Measurements from ENCODE around the gene DCANP1. TPM values are rescaled to one million over a fixed set of nuclear protein-coding genes. Genes with fewer than 3 reads are reported as not detected.

Gene DCANP1
- total and polyA plus RNA-seq, 2 of the 13 experiments (the other 11 are each of a cell fraction or from before 2014, with no cell fraction given): not detected

DNA sequence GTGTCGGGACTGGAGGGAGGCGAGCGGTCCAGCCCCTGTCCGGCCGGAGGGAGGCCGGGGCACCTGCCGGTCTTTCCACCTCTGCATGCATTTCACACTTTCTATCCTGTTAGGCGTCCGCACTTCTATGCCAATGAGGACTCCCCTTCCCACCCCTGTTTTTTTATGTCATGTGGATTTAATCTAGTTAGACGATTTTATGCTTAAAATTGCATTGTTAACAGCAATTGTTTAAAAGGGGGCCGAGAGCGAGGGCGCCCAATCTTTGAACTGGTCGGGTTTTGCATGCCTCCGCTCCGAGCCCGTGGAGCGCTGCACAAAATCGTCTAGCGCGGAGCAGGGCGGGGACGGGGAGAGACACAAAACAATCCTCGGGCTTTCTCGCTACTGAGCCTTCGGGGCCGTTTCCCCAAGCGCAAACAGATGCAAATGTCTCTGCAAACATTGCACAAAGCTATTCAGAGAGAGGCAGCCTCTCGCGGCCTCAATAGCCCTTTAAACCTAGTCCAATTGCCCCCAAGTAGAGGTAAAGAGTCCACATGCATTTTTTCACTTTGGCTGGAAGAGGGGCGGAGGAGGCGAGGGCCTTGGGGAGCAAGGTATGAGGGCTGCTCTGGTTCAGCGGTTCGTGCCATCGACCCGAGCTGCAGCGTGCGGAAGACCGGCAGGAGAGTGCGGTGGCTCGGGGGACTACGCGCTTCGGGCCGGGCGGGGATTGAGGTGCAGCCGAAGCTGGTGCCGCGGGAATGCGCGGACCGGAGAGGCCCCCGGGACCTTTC is 42.5 kb upstream of the DCANP1 start (continued):
- TF ChIP-seq, protein P1, sequence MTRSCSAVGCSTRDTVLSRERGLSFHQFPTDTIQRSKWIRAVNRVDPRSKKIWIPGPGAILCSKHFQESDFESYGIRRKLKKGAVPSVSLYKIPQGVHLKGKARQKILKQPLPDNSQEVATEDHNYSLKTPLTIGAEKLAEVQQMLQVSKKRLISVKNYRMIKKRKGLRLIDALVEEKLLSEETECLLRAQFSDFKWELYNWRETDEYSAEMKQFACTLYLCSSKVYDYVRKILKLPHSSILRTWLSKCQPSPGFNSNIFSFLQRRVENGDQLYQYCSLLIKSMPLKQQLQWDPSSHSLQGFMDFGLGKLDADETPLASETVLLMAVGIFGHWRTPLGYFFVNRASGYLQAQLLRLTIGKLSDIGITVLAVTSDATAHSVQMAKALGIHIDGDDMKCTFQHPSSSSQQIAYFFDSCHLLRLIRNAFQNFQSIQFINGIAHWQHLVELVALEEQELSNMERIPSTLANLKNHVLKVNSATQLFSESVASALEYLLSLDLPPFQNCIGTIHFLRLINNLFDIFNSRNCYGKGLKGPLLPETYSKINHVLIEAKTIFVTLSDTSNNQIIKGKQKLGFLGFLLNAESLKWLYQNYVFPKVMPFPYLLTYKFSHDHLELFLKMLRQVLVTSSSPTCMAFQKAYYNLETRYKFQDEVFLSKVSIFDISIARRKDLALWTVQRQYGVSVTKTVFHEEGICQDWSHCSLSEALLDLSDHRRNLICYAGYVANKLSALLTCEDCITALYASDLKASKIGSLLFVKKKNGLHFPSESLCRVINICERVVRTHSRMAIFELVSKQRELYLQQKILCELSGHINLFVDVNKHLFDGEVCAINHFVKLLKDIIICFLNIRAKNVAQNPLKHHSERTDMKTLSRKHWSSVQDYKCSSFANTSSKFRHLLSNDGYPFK (CRISPR knock-in tag; IDR thresholded peaks at IDR 0.05; ENCODE audit: borderline replicate concordance): no peak
- TF ChIP-seq ZNF557 (CRISPR knock-in tag; IDR thresholded peaks at IDR 0.05) (no peak), SRF (IDR thresholded peaks at IDR 0.05; ENCODE audit: low read depth, low read length) (no peak), RORA (CRISPR knock-in tag; IDR thresholded peaks at IDR 0.05) (no peak), FOXA3 (CRISPR knock-in tag; IDR thresholded peaks at IDR 0.05) (peak; percentile 57), ZNF331 (CRISPR knock-in tag; IDR thresholded peaks at IDR 0.05) (no peak; the same call in 1 of the 2 replicates), SAP130 (CRISPR knock-in tag; IDR thresholded peaks at IDR 0.05; ENCODE audit: low read depth) (no peak), CHD2 (IDR thresholded peaks at IDR 0.05; ENCODE audit: low read depth, low read length) (no peak), ZNF766 (CRISPR knock-in tag; IDR thresholded peaks at IDR 0.05; ENCODE audit: borderline replicate concordance) (no peak), MIER2 (CRISPR knock-in tag; IDR thresholded peaks at IDR 0.05) (no peak), POLR2AphosphoS5 (IDR thresholded peaks at IDR 0.05; ENCODE audit: low read depth, low read length) (no peak), ZNF644 (CRISPR knock-in tag; IDR thresholded peaks at IDR 0.05; ENCODE audit: low read depth) (no peak), ZBTB8A (CRISPR knock-in tag; IDR thresholded peaks at IDR 0.05; ENCODE audit: borderline replicate concordance, low read depth) (no peak), SMC3 (IDR thresholded peaks at IDR 0.05; ENCODE audit: low read length) (no peak)
- TF ChIP-seq, protein P2, sequence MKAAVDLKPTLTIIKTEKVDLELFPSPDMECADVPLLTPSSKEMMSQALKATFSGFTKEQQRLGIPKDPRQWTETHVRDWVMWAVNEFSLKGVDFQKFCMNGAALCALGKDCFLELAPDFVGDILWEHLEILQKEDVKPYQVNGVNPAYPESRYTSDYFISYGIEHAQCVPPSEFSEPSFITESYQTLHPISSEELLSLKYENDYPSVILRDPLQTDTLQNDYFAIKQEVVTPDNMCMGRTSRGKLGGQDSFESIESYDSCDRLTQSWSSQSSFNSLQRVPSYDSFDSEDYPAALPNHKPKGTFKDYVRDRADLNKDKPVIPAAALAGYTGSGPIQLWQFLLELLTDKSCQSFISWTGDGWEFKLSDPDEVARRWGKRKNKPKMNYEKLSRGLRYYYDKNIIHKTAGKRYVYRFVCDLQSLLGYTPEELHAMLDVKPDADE (CRISPR knock-in tag; IDR thresholded peaks at IDR 0.05): no peak
- TF ChIP-seq, protein P3, sequence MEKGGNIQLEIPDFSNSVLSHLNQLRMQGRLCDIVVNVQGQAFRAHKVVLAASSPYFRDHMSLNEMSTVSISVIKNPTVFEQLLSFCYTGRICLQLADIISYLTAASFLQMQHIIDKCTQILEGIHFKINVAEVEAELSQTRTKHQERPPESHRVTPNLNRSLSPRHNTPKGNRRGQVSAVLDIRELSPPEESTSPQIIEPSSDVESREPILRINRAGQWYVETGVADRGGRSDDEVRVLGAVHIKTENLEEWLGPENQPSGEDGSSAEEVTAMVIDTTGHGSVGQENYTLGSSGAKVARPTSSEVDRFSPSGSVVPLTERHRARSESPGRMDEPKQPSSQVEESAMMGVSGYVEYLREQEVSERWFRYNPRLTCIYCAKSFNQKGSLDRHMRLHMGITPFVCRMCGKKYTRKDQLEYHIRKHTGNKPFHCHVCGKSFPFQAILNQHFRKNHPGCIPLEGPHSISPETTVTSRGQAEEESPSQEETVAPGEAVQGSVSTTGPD (CRISPR knock-in tag; IDR thresholded peaks at IDR 0.05): no peak
- TF ChIP-seq, protein P4, sequence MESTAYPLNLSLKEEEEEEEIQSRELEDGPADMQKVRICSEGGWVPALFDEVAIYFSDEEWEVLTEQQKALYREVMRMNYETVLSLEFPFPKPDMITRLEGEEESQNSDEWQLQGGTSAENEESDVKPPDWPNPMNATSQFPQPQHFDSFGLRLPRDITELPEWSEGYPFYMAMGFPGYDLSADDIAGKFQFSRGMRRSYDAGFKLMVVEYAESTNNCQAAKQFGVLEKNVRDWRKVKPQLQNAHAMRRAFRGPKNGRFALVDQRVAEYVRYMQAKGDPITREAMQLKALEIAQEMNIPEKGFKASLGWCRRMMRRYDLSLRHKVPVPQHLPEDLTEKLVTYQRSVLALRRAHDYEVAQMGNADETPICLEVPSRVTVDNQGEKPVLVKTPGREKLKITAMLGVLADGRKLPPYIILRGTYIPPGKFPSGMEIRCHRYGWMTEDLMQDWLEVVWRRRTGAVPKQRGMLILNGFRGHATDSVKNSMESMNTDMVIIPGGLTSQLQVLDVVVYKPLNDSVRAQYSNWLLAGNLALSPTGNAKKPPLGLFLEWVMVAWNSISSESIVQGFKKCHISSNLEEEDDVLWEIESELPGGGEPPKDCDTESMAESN (CRISPR knock-in tag; conservative IDR thresholded peaks at IDR 0.05): peak; percentile 77; the same call in 1 of the 2 replicates
- TF ChIP-seq, protein P5, sequence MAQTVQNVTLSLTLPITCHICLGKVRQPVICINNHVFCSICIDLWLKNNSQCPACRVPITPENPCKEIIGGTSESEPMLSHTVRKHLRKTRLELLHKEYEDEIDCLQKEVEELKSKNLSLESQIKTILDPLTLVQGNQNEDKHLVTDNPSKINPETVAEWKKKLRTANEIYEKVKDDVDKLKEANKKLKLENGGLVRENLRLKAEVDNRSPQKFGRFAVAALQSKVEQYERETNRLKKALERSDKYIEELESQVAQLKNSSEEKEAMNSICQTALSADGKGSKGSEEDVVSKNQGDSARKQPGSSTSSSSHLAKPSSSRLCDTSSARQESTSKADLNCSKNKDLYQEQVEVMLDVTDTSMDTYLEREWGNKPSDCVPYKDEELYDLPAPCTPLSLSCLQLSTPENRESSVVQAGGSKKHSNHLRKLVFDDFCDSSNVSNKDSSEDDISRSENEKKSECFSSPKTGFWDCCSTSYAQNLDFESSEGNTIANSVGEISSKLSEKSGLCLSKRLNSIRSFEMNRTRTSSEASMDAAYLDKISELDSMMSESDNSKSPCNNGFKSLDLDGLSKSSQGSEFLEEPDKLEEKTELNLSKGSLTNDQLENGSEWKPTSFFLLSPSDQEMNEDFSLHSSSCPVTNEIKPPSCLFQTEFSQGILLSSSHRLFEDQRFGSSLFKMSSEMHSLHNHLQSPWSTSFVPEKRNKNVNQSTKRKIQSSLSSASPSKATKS (CRISPR knock-in tag; IDR thresholded peaks at IDR 0.05): no peak
- TF ChIP-seq, protein P6, sequence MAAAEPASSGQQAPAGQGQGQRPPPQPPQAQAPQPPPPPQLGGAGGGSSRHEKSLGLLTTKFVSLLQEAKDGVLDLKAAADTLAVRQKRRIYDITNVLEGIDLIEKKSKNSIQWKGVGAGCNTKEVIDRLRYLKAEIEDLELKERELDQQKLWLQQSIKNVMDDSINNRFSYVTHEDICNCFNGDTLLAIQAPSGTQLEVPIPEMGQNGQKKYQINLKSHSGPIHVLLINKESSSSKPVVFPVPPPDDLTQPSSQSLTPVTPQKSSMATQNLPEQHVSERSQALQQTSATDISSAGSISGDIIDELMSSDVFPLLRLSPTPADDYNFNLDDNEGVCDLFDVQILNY (CRISPR knock-in tag; conservative IDR thresholded peaks at IDR 0.05): no peak

Measured in HepG2 (cell line).